Breast epithelium (tissue), 4 donors: Measurements from ENCODE around the gene CRK. TPM values are rescaled to one million over a fixed set of nuclear protein-coding genes. Genes with fewer than 3 reads are reported as not detected.

Experiments
- DNase-seq, 2 donors: peaks; one replicate each; pipeline ENCODE4 v3.0.0-alpha.2; 2019; ENCODE audit warnings: low spot score in 2 of 2
- H3K27ac ChIP-seq, 2 donors: fragments of 200-600 bp; sonication (generic) in 1 of 2; one replicate each; pipeline ENCODE4 v1.5.1; 2016 to 2019; ENCODE audit warnings: mild to moderate bottlenecking in 1 of 2
- H3K27me3 ChIP-seq, 2 donors: fragments of 200-600 bp; sonication (generic) in 1 of 2; one replicate each; pipeline versions ENCODE4 v1.5.1 to v1.6.0; 2017 to 2019; ENCODE audit warnings: control low read depth in 1 of 2, mild to moderate bottlenecking in 1 of 2
- H3K36me3 ChIP-seq: fragments of 200-600 bp; one replicate; pipeline ENCODE4 v1.5.1; 2019
- H3K4me1 ChIP-seq, 2 donors: fragments of 200-600 bp; sonication (generic); one replicate each; pipeline ENCODE4 v1.5.1; 2016 to 2019; ENCODE audit warnings: control low read depth in 1 of 2
- H3K4me3 ChIP-seq, 3 donors: fragments of 200-600 bp; sonication (generic); 1 replicate in 2 of 3; 2 replicates in 1 of 3; pipeline ENCODE4 v1.5.1; 2016 to 2019; ENCODE audit warnings: mild to moderate bottlenecking in 3 of 3, moderate library complexity in 2 of 3
- H3K9me3 ChIP-seq, 2 donors: fragments of 200-600 bp; sonication (generic) in 1 of 2; one replicate each; pipeline ENCODE4 v1.5.1; 2016 to 2019; ENCODE audit warnings: control low read depth in 1 of 2
- POLR2A ChIP-seq: fragments of 450-650 bp; IDR thresholded peaks from one replicate; pipeline ENCODE4 v1.6.1; 2016; ENCODE audit warnings: antibody characterized with exemption, mild to moderate bottlenecking, moderate library complexity
- POLR2AphosphoS5 ChIP-seq, 3 donors: sonication (generic); formaldehyde crosslinking; IDR thresholded peaks; one replicate each; pipeline ENCODE4 v1.6.1; 2017; ENCODE audit warnings: antibody characterized with exemption in 3 of 3
- intact Hi-C: fragments of 100-400 bp; cut with DNase I; formaldehyde crosslinking; loops from one replicate; pipeline ENCODE4 v1.15.1; 2023; ENCODE audit warnings: low total_unique reads
- total RNA-seq, 3 donors: library from RNA; depleted of rRNA; stranded (reverse); fragments of >200 nt; gene quantifications; one replicate each; pipeline ENCODE4 v1.1.0, GENCODE V29; 2016
- TF ChIP-seq, protein P1 (sequence below), 3 donors: fragments of 450-650 bp; IDR thresholded peaks; one replicate each; pipeline ENCODE4 v1.5.1; 2016 to 2017; ENCODE audit warnings: antibody characterized with exemption in 3 of 3, mild to moderate bottlenecking in 3 of 3, moderate library complexity in 3 of 3

The CRK gene
- total RNA-seq, 3 donors from 2014 or later, result 73.7 to 84.5 (median 76.8) TPM

DNA sequence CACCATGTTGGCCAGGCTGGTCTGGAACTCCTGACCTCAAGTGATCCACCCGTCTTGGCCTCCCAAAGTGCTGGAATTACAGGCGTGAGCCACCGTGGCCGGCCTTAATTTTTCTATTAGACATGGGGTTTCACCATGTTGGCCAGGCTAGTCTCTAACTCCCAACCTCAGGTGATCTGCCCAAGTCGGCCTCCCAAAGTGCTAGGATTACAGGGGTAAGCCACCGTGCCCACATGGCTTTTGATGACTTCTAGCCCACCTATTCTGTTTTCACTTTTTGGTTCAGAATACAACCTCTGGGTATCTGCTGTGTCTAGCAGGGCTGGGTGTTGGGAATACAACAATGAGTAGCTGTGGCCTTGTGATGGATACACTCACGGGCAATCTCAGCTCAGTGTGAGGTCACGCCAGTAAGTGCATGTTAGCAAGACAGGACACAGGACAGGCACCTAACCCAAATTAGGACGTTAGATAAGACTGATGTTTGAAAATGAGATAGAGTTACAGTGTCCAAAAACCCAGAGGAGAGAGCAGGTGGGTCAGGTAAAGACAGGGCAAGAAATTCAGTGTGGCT lies 41.9 kb downstream of the CRK start:
- Histone ChIP-seq H3K9me3 (no peaks in the 10 kb centered on the region), H3K27me3 (no peaks in the 10 kb centered on the region), H3K4me3 (no peak overlapping the region), H3K4me1 (no peaks in the 10 kb centered on the region), H3K27ac (no peak overlapping the region), H3K36me3 (no peaks in the 10 kb centered on the region)
- TF ChIP-seq POLR2A, result no peak
- no peak for TF ChIP-seq POLR2AphosphoS5 (IDR thresholded peaks at IDR 0.05)
- TF ChIP-seq, protein P1, sequence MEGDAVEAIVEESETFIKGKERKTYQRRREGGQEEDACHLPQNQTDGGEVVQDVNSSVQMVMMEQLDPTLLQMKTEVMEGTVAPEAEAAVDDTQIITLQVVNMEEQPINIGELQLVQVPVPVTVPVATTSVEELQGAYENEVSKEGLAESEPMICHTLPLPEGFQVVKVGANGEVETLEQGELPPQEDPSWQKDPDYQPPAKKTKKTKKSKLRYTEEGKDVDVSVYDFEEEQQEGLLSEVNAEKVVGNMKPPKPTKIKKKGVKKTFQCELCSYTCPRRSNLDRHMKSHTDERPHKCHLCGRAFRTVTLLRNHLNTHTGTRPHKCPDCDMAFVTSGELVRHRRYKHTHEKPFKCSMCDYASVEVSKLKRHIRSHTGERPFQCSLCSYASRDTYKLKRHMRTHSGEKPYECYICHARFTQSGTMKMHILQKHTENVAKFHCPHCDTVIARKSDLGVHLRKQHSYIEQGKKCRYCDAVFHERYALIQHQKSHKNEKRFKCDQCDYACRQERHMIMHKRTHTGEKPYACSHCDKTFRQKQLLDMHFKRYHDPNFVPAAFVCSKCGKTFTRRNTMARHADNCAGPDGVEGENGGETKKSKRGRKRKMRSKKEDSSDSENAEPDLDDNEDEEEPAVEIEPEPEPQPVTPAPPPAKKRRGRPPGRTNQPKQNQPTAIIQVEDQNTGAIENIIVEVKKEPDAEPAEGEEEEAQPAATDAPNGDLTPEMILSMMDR (IDR thresholded peaks at IDR 0.05), result no peak
- DNase-seq, result no peak
- intact Hi-C loops, result no loop called here

DNA sequence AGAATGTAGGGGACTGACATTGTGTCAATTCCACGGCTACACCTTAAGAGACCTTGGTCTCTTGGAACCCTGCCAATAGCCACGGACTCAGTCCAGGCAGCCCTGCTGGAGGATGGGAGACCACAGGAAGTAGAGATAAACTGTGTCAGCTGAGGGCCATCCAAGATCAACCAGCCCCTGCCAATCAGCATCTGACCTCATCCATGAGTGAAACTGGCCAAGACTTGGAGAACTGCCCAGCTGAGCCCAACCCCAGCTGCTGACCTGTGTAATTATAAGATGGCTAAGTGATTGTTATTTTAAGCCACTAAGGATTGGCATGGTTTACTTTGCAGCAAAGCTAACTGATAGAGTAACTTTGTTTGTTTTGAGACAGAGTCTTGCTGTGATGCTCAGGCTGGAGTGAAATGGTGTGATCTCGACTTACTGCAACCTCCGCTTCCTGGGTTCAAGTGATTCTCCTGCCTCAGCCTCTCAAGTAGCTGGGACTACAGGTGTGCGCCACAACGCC lies 42.7 kb downstream of the CRK start:
- Histone ChIP-seq H3K9me3 (no peaks in the 10 kb centered on the region), H3K4me1 (no peaks in the 10 kb centered on the region), H3K27me3 (no peaks in the 10 kb centered on the region), H3K36me3 (no peaks in the 10 kb centered on the region), H3K27ac (no peak overlapping the region), H3K4me3 (no peak overlapping the region)
- no peak for DNase-seq
- intact Hi-C loops, result no loop called here
- TF ChIP-seq POLR2AphosphoS5 (IDR thresholded peaks at IDR 0.05) (no peak), POLR2A (no peak)
- TF ChIP-seq, protein P1 (IDR thresholded peaks at IDR 0.05), result no peak

DNA sequence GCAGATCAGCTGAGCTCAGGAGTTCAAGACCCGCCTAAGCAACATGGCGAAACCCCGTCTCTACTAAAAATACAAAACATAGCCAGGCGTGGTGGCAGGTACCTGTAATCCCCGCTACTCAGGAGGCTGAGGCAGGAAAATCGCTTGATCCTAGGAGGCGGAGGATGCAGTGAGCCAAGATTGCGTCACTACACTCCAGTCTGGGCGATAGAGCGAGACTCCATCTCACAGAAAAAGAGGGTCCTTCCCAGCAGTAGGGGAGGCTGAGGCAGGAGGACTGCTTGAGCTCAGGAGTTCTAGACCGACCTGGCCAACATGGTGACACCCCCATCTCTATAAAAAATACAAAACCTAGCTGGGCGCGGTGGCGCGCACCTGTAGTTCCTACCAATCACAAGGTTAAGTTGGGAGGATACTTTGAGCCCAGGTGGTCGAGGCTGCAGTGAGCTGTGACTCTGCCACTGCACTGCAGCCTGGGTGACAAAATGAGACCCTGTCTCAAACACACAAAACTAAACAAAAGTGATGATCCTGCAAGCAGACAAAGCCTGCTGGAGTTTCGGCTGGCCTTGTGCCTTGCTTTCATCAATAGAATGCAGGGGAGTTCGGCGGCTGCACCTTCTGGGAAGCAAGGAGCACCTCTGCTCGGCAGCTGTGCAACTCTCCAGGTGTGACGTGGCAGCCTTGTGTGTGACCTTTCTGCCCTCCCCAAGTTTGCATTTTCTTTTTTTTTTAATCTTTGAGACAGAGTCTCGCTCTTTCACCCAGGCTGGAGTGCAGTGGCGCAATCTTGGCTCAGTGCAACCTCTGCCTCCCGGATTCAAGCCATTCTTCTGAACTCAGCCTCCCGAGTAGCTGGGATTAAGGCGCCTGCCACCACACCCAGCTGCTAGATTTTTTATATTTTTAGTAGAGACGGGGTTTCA lies 43.6 kb downstream of the CRK start:
- DNase-seq, result no peak

DNA sequence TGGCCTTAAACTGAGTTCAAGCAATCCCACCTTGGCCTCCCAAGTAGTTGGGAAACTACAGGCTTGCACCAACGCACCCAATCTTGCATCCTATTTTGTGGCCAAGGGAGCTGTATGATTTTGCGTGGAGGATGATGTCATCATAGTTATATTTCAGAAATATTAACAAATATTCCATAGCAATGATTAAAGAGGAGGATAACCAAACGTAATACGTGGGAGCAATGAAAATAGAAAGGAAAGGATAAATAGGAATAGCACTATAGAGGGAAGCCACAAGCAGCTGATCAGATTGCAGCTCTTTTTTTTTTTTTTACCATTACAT lies 53.8 kb downstream of the CRK start:
- intact Hi-C loops, result no loop called here

More for the DNA sequence above, 43.6 kb downstream of the CRK start:
- H3K36me3 ChIP-seq, result no peaks in the 10 kb centered on the region
- H3K27ac ChIP-seq, result no peak overlapping the region
- intact Hi-C loops, result no loop called here
- no peak overlapping the region for H3K4me3 ChIP-seq
- TF ChIP-seq, protein P1 (IDR thresholded peaks at IDR 0.05), result no peak
- TF ChIP-seq POLR2AphosphoS5 (IDR thresholded peaks at IDR 0.05) (no peak), POLR2A (no peak)
- no peaks in the 10 kb centered on the region for H3K9me3 ChIP-seq
- H3K4me1 ChIP-seq, result no peaks in the 10 kb centered on the region
- no peaks in the 10 kb centered on the region for H3K27me3 ChIP-seq

More for the DNA sequence above, 53.8 kb downstream of the CRK start:
- TF ChIP-seq, protein P1 (IDR thresholded peaks at IDR 0.05), result no peak
- TF ChIP-seq POLR2A, result no peak
- no peak for TF ChIP-seq POLR2AphosphoS5 (IDR thresholded peaks at IDR 0.05)
- no peak for DNase-seq
- no peaks in the 10 kb centered on the region for H3K9me3 ChIP-seq
- no peaks in the 10 kb centered on the region for H3K36me3 ChIP-seq
- H3K27ac ChIP-seq, result no peak overlapping the region
- no peak overlapping the region for H3K4me3 ChIP-seq
- peaks cover 0 to 9% of the 10 kb centered on the region in 2 donors for H3K4me1 ChIP-seq
- no peaks in the 10 kb centered on the region for H3K27me3 ChIP-seq
